GM18519 (cell line): ENCODE results near the gene SLC40A1.

Source experiments
- ATAC-seq: cut with Tn5 transposase; IDR thresholded peaks from one replicate; pipeline ENCODE4 v1.9.1; 2021; ENCODE audit warnings: mild to moderate bottlenecking, moderate library complexity; ENCODE audit not compliant: unreplicated experiment, low FRiP score

Gene SLC40A1

DNA sequence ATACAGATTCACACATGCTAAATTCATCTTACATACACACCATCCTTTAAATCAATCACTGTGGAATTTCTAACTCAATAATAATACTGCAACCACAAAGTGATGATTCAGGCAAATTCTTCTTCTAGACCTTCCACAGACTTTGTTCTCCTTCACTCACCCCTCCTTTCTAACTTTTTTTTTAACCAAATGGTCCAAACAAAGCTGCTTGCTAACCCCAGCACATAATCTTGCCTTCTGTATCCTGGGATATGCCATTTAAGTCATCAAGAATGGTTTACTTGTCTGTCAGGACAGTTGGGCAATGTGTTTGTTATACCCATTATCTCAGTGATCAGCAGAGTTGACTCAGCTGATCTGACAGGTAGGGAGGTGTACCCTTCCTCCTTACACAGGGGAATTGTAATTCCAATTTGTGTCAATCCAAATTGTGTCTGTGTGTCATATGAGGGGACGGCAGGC lies 10.0 kb downstream of the SLC40A1 start:
- no peak for ATAC-seq

DNA sequence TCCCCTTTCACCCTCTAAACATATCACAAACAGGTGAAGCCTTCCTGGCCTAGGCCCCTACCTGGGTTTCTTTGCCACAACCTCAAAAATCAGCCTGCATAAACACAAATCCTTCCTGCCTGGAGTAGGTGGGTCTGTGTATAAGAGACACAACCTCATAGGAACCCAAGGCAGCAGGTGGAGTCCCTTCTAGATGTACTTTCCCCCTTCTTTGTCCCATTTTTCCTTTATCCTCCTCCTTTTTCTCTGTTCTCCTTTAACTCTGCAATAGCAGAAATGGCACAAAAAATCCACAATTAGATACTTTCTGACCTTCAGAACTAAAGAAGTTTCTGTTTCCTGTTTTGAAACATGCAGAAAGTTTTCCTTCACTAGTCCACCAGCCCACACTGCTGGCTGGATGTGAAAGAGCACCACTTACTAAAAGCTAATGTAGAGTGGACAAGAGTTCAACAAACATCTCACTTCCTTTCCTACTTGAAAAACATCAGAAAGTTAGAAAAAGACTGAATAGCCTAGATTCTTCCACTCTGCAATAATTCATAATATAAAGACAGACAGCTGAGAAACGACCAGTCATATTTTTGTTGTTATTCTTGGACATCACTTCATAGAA lies 11.2 kb downstream of the SLC40A1 start:
- ATAC-seq = peak; percentile 57

DNA sequence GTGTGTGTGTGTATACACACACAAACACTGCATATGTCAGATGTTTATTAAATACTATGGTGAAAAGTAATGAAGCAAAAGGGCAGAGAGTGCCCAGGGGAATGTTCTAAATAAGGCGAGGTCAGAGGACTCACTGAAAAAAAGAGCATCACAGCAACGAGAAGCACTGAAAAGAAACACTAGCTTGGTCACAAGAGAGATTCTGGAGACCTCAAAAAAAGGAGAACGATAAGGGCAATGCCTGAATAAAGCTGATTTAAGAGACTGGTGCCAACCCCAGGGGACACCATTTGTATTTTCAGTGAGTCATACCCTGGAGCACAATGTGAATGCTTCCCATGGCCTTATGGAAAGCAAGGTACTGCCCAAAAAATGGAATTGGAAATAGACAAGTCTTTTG lies 14.5 kb downstream of the SLC40A1 start:
- no peak for ATAC-seq

GRCh38 chr2:189561371-189562038 lies 19.1 kb downstream of the SLC40A1 start:
- no peak for ATAC-seq

DNA sequence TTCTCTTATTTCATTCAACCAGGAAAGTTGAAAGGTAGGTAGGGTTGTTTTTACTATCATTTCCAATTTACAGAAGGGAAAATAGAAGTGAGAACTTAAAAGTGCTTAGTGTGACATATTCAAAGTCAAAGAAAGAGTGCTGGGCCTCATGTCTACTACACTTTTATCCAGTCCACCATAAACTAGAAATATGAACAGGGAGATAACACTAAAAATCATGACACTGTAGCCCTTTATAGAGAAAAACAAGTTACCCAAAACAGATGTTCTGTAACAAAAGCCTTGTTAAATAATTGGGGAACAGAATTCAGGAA lies 20.4 kb downstream of the SLC40A1 start:
- no peak for ATAC-seq

DNA sequence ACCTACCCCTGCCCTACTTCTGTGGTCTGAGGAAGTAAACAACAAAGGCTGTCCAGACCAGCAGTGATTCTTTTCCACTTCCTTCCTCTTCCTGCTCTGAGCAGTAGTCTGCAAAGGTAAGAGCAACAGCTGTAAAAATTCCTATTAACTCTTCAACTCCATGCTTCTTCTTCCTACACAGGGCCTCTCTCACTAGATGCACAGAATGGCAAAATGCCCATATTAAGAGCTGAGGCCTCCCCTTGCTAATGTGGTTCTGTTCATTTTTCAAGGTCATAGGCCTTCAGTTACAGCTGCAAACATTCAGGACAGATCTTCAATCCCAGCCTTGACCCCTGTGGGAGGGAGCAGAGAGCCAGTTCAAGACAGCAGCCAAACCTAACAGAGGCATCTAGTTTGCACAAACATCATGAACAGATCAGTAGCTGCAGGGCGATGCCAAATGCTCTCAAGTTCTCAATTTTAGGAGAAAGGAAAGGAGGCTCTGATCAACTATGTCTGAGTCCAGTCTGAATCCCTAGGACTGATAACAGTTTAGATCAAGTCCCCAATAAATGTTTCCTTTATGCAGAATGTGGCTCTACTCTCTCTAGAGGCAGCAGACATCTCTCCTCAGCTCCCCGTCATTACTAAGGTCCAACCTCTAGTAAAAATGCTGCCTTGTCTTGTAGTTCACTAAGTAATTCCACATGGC lies 20.9 kb downstream of the SLC40A1 start:
- ATAC-seq = no peak

GRCh38 chr2:189558516-189559272 lies 21.9 kb downstream of the SLC40A1 start:
- ATAC-seq = no peak

GRCh38 chr2:189557373-189557772 lies 23.2 kb downstream of the SLC40A1 start:
- no peak for ATAC-seq

DNA sequence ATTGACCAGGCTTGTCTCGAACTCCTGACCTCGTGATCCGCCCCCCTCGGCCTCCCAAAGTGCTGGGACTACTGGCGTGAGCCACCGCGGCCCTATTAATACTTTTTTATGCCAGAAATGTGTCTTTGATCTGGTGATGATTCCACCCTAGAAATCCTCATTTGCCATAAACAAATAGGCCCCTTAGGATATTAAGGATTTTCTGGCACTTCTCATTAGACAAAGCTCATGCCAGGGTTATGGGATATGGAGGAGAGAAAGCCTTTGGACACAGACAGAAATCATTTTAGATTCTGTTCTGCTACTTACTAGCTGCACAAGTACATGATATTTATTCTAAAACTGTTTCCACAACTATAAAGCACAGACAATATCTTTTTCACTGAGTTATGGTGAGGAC lies 24.1 kb downstream of the SLC40A1 start:
- ATAC-seq = no peak

- ATAC-seq = no peak
These were observed 25.4 kb downstream of the SLC40A1 start for GRCh38 chr2:189555232-189555631.

- no peak for ATAC-seq
These were observed 27.0 kb downstream of the SLC40A1 start for GRCh38 chr2:189553504-189554088.

GRCh38 chr2:189552991-189553404 lies 27.6 kb downstream of the SLC40A1 start:
- ATAC-seq = no peak

- no peak for ATAC-seq
These were observed 28.1 kb downstream of the SLC40A1 start for GRCh38 chr2:189552334-189552990.

DNA sequence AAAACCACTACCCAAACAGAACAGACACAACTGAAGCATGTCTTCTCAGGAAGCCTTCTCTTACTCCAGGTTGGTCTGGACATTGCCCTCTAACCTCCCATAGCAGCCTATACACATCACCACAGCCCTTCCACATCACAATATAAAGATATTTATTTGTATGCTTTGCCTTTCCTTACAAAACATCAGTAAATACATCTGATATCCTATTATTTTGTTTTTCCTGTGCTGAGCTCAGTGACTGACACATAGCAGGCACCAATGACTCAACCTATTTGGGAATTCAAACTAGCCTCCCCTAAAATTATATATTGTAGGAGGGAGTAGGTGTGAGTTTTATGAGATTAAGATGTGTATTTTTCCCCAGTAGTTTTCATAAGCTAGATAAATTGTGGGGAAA lies 28.8 kb downstream of the SLC40A1 start:
- no peak for ATAC-seq

DNA sequence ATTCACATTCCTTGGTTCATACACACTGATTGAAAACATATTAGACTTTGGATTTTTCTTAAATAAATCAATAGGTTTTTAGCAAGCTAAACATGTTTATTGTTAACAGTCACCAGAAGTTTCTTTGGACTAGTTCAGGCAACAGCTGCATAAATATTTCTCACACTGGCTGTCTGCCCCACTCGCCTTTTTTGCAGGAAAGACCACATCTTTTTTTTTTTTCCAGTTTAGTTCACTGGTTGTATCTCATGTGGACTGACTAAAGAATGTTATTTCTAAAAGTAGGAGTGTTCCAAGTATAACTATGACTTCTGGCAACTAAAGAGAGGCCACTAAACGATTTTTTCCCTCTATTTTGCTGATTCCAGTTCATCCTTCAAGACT lies 31.1 kb downstream of the SLC40A1 start:
- no peak for ATAC-seq

GRCh38 chr2:189548666-189549448 lies 31.7 kb downstream of the SLC40A1 start:
- ATAC-seq = no peak

DNA sequence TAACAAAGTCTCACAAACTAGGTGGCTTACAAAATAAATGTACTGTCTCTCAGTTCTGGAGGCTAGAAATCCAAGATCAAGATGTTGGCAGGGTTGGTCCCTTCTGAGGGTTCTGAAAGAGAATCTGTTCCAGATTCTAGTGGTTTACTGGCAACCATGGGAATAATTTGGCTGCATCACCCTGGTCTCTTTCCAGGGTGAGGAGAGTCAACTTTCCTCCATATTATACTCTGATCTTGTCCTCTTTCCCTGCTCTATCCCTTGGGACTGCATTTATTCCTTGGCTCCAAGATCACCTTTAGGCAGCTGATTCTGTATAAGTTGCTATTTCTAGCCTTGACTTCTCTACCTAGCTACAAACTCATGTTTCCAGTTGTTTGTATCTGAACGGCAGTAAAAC lies 35.2 kb downstream of the SLC40A1 start:
- no peak for ATAC-seq

GRCh38 chr2:189544318-189545042 lies 36.1 kb downstream of the SLC40A1 start:
- no peak for ATAC-seq

DNA sequence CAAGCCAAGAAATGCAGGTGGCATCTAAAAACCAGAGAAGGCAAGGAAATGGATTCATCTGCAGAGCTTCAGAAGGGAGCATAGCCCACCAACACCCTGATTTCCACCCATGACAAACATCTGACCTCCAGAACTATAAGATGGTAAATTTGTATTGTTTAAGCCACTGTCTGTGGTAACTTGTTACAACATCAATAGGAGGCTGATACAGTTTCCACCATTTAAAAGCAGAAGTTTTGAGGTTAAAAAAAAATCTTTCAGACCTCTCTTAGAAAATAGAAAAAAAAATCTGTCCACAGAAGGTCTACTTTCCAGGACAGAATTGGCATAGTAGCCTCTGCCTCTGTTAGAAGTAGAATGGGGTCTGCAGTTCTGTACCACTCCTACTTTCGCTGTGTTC lies 37.2 kb downstream of the SLC40A1 start:
- ATAC-seq = no peak
